ENCODE results near the gene PRKN. TPM values are rescaled to one million over a fixed set of nuclear protein-coding genes. Genes with fewer than 3 reads are reported as not detected.

Gene PRKN
- total and polyA plus RNA-seq, 2 donors (not counting 3 experiments of a cell fraction or from before 2014, with no cell fraction given), result 0.06 TPM; not detected in 1

- no peak overlapping the region for H2AFZ ChIP-seq (ENCODE audit: low read depth, low read length)
- H3K9me1 ChIP-seq (replicated peaks; ENCODE audit: control insufficient read depth, extremely low read depth, insufficient read depth, low read length), result no peaks in the 10 kb centered on the region
- peak overlapping the region; percentile 64 for H3K27ac ChIP-seq (ENCODE audit: insufficient read depth, low read depth, low read length)
- H3K27me3 ChIP-seq (ENCODE audit: control insufficient read depth in 2 of 2, insufficient read depth in 2 of 2, low read length in 2 of 2), result no peaks in the 10 kb centered on the region
- TF ChIP-seq FOS (IDR thresholded peaks at IDR 0.05; ENCODE audit: borderline replicate concordance, insufficient read depth, low read length), result no peak
- no peak for TF ChIP-seq CTCF (IDR thresholded peaks at IDR 0.05; ENCODE audit: extremely low read depth in 1 of 2, insufficient read depth in 1 of 2, low read depth in 1 of 2, low read length in 2 of 2)
- peak; percentile 96 for TF ChIP-seq JUN (IDR thresholded peaks at IDR 0.05; ENCODE audit: borderline replicate concordance, insufficient read depth, insufficient read length, low read depth)
- TF ChIP-seq MAX (IDR thresholded peaks at IDR 0.05; ENCODE audit: insufficient read depth, insufficient read length), result no peak
- TF ChIP-seq EZH2 (IDR thresholded peaks at IDR 0.05; ENCODE audit: borderline replicate concordance, low read depth, low read length, severe bottlenecking), result no peak
- peak; percentile 23 for TF ChIP-seq POLR2AphosphoS5 (IDR thresholded peaks at IDR 0.05; ENCODE audit: insufficient read depth, low read depth, low read length)
- TF ChIP-seq POLR2A (IDR thresholded peaks at IDR 0.05; ENCODE audit: low read depth, low read length), result no peak
- TF ChIP-seq GATA2 (IDR thresholded peaks at IDR 0.05; ENCODE audit: insufficient read depth, insufficient read length, low read depth, low read length), result peak; percentile 66
- no peak for TF ChIP-seq MYC (IDR thresholded peaks at IDR 0.05; ENCODE audit: low read depth, low read length)
- TSS peak; percentile 39 for BruUV-seq (replicated peaks)
- no peak overlapping the region for H3K4me3 ChIP-seq (replicated peaks in 1 of 3; ENCODE audit: insufficient read depth in 1 of 3, low read depth in 1 of 3, low read length in 3 of 3)
- ChIA-PET CTCF (no interaction called here), POLR2A (no interaction called here)
- H3K79me2 ChIP-seq (ENCODE audit: control insufficient read depth, insufficient read depth, low read length), result no peaks in the 10 kb centered on the region
- peaks cover 17% of the 10 kb centered on the region for H3K4me1 ChIP-seq (ENCODE audit: control insufficient read depth, extremely low read depth, insufficient read depth, low read length)
- FAIRE-seq (peak; percentile 87), DNase-seq (ENCODE audit: low read depth, low spot score) (peak; percentile 64)
- peak overlapping the region; percentile 58 for H3K4me2 ChIP-seq (ENCODE audit: insufficient read depth, low read length)
- dilution Hi-C loops (cut with MboI; ENCODE audit: extremely low pct_ligation_motif_present, low sequenced_read_pairs) (no loop called here), intact Hi-C loops (cut with micrococcal nuclease) (loop anchor here (5.0 to 10.0 kb wide), 2 partner anchors 545 to 767 kb away; partner anchors contain the start of genes PACRG and PRKN)
- no peaks in the 10 kb centered on the region for H4K20me1 ChIP-seq (replicated peaks; ENCODE audit: control insufficient read depth, extremely low read depth, insufficient read depth, low read length)
- H3K9me3 ChIP-seq (replicated peaks; ENCODE audit: control insufficient read depth, insufficient read depth, low read length), result no peaks in the 10 kb centered on the region
- no peaks in the 10 kb centered on the region for H3K36me3 ChIP-seq (ENCODE audit: control insufficient read depth in 2 of 2, extremely low read depth in 1 of 2, insufficient read depth in 2 of 2, low read length in 2 of 2)
- no peak overlapping the region for H3K9ac ChIP-seq (replicated peaks; ENCODE audit: extremely low read depth, insufficient read depth, low read length)
Observed at GRCh38 chr6:162181741-162182401, 545.7 kb downstream of the PRKN start.

All from endothelial cell of umbilical vein (primary cell).